ENCODE measurements around the gene C12orf60. TPM values are rescaled to one million over a fixed set of nuclear protein-coding genes. Genes with fewer than 3 reads are reported as not detected.

C12orf60 gene
- total RNA-seq (2021; ENCODE audit: unreplicated experiment), result 3.5 TPM
- polyA plus RNA-seq (2012), result 1.5 and 1.6 TPM in 2 replicates
- percentile 60 among the genes with signal in this experiment for Bru-seq, nascent RNA
- percentile 35 among the genes with signal in this experiment for BruChase-seq, experiment 1, labeled RNA remaining after a 6-hour chase
- percentile 52 among the genes with signal in this experiment for BruChase-seq, experiment 2, labeled RNA remaining after a 2-hour chase
- long read RNA-seq, partial matches to known transcripts, result 0 of 5 reads
- long read RNA-seq, other reads (novel, unspliced or antisense), result 3 of 5 reads

- peak within 1 kb of the TSS; percentile 79 for H3K27ac ChIP-seq (ENCODE audit: low read depth, low read length)
- ATAC-seq (peak; percentile 99), DNase-seq (ENCODE audit: low read depth, low spot score) (peak; percentile 98)
- no peaks in the 10 kb centered on the region for H4K20me1 ChIP-seq (ENCODE audit: insufficient read depth)
- no peaks in the 10 kb centered on the region for H3K9me3 ChIP-seq (ENCODE audit: control insufficient read depth in 1 of 2, insufficient read depth in 1 of 2, low read depth in 1 of 2, low read length in 2 of 2)
- ChIA-PET CTCF (interaction anchor here (0.9 to 1.4 kb wide), 4 partner anchors 9 to 729 kb away, joined by 3 to 5 read pairs (median 4); no protein-coding TSS in a partner anchor), POLR2A (interaction anchor here (1.5 to 2.2 kb wide), 5 partner anchors 8 to 198 kb away, joined by 4 to 13 read pairs (median 7); a partner anchor contains a TSS), RAD21 (ENCODE audit: low non-redundant PET in 1 of 2, low total read pairs in 2 of 2, uncharacterized antibody in 2 of 2, unreplicated experiment in 2 of 2) (no interaction called here)
- no peaks in the 10 kb centered on the region for H3K9me2 ChIP-seq (ENCODE audit: insufficient read depth)
- peak within 1 kb of the TSS; percentile 86 to 94 for H3K4me3 ChIP-seq (replicated peaks in 1 of 2; ENCODE audit: low read depth in 1 of 2, low read length in 2 of 2)
- peaks cover 12 to 14% of the 10 kb centered on the region in 2 experiments for H3K36me3 ChIP-seq (ENCODE audit: control insufficient read depth in 1 of 2, insufficient read depth in 2 of 2, low read length in 2 of 2)
- H2AFZ ChIP-seq (ENCODE audit: low read depth, low read length, poor library complexity, severe bottlenecking), result peak within 1 kb of the TSS; percentile 25
- H3K4me2 ChIP-seq (ENCODE audit: low read length), result peak within 1 kb of the TSS; percentile 75
- no peaks in the 10 kb centered on the region for H3K27me3 ChIP-seq (ENCODE audit: insufficient read depth, low read length)
- H3K9ac ChIP-seq (ENCODE audit: low read length), result peak within 1 kb of the TSS; percentile 95
- H3K79me2 ChIP-seq (ENCODE audit: insufficient read depth, low read length), result peaks cover 59% of the 10 kb centered on the region
- TSS peak; percentile 60 for BruUV-seq (replicated peaks)
- intact Hi-C loops (cut with micrococcal nuclease), result no loop called here
- H3K4me1 ChIP-seq (ENCODE audit: control insufficient read depth in 1 of 2, insufficient read depth in 2 of 2, low read length in 2 of 2), result peaks cover 6 to 15% of the 10 kb centered on the region in 2 experiments; a peak in 3 of 4 replicates
- no peak for TF ChIP-seq SRF (IDR thresholded peaks at IDR 0.05; ENCODE audit: low read depth)
- no peak for TF ChIP-seq RAD21 (IDR thresholded peaks at IDR 0.05; ENCODE audit: low read depth)
- no peak; the same call in 1 of the 2 replicates for TF ChIP-seq CBX3 (IDR thresholded peaks at IDR 0.05; ENCODE audit: low read depth)
- no peak for TF ChIP-seq FOSL1 (IDR thresholded peaks at IDR 0.05; ENCODE audit: low read depth)
- peak; percentile 95 for TF ChIP-seq POLR2A (IDR thresholded peaks at IDR 0.05; ENCODE audit: borderline replicate concordance, extremely low read depth, insufficient read depth, insufficient read length)
- TF ChIP-seq TCF7L2 (IDR thresholded peaks at IDR 0.05; ENCODE audit: borderline replicate concordance, extremely low read depth, insufficient read depth, insufficient read length), result no peak
- no peak for TF ChIP-seq EZH2phosphoT487 (IDR thresholded peaks at IDR 0.05; ENCODE audit: borderline replicate concordance)
- TF ChIP-seq ATF3 (IDR thresholded peaks at IDR 0.05), result no peak
- peak; percentile 93 for TF ChIP-seq YY1 (IDR thresholded peaks at IDR 0.05; ENCODE audit: extremely low read depth, insufficient replicate concordance, low read depth, low read length)
- peak; percentile 62; the same call in 1 of the 2 replicates for TF ChIP-seq SIN3A (IDR thresholded peaks at IDR 0.05; ENCODE audit: low read depth)
- TF ChIP-seq POLR2AphosphoS5 (IDR thresholded peaks at IDR 0.05; ENCODE audit: low read depth, low read length), result peak; percentile 95
- no peak for TF ChIP-seq EZH2 (IDR thresholded peaks at IDR 0.05)
- peak; percentile 7; the same call in 1 of the 2 replicates for TF ChIP-seq ELF1 (IDR thresholded peaks at IDR 0.05; ENCODE audit: borderline replicate concordance, low read depth)
- TF ChIP-seq CEBPB (IDR thresholded peaks at IDR 0.05; ENCODE audit: low read depth), result no peak
- TF ChIP-seq EGR1 (IDR thresholded peaks at IDR 0.05; ENCODE audit: low read depth), result no peak
- no peak for TF ChIP-seq ZNF274 (IDR thresholded peaks at IDR 0.05; ENCODE audit: low read depth, low read length)
- TF ChIP-seq CTCF (IDR thresholded peaks at IDR 0.05 in 2 of 3, conservative IDR thresholded peaks at IDR 0.05 in 1 of 3; ENCODE audit: borderline replicate concordance in 1 of 3, insufficient read depth in 1 of 3, low read depth in 2 of 3, low read length in 2 of 3), result no peak
- peak; percentile 50; the same call in 1 of the 2 replicates for TF ChIP-seq ZFX (IDR thresholded peaks at IDR 0.05)
- peak; percentile 48 for TF ChIP-seq MAX (IDR thresholded peaks at IDR 0.05)
- no peak for TF ChIP-seq JUND (IDR thresholded peaks at IDR 0.05)
- TF ChIP-seq REST (IDR thresholded peaks at IDR 0.05; ENCODE audit: low read depth), result no peak
These were observed at the start of gene C12orf60, which contains the start of gene WBP11 for GRCh38 chr12:14803011-14803829. Gene C12orf60 (plus strand): TSS chr12:14803670. CDS start chr12:14822936, 19,266 bp downstream. Gene WBP11 (minus strand): TSS chr12:14803478. CDS start chr12:14801383, 2,095 bp downstream.
